Ishikawa (cell line): ENCODE measurements around the gene FEM1B.

ENCODE experiments used
- CEBPB ChIP-seq: IDR thresholded peaks from 2 replicates; pipeline ENCODE4 v1.6.1; 2012
- CREB1 ChIP-seq: IDR thresholded peaks from 2 replicates; pipeline ENCODE4 v1.6.1; 2012; ENCODE audit warnings: low read depth
- EGR1 ChIP-seq: IDR thresholded peaks from 2 replicates; pipeline ENCODE4 v1.6.1; 2012
- EP300 ChIP-seq: IDR thresholded peaks from 2 replicates; pipeline ENCODE4 v1.6.1; 2012; ENCODE audit warnings: borderline replicate concordance
- FOXM1 ChIP-seq: IDR thresholded peaks from 2 replicates; pipeline ENCODE4 v1.6.1; 2012; ENCODE audit warnings: low read depth, borderline replicate concordance
- MAX ChIP-seq: IDR thresholded peaks from 2 replicates; pipeline ENCODE4 v1.6.1; 2012
- NFIC ChIP-seq: IDR thresholded peaks from 2 replicates; pipeline ENCODE4 v1.6.1; 2012
- RAD21 ChIP-seq: IDR thresholded peaks from 2 replicates; pipeline ENCODE4 v1.6.1; 2012; ENCODE audit warnings: low read depth
- REST ChIP-seq: IDR thresholded peaks from 2 replicates; pipeline ENCODE4 v1.6.1; 2012; ENCODE audit warnings: low read depth, mild to moderate bottlenecking
- TAF1 ChIP-seq: IDR thresholded peaks from 2 replicates; pipeline ENCODE4 v1.6.1; 2012; ENCODE audit warnings: low read depth, mild to moderate bottlenecking
- TCF12 ChIP-seq: IDR thresholded peaks from 2 replicates; pipeline ENCODE4 v1.6.1; 2012; ENCODE audit warnings: low read depth
- TEAD4 ChIP-seq: IDR thresholded peaks from 2 replicates; pipeline ENCODE4 v1.6.1; 2012
- USF1 ChIP-seq: IDR thresholded peaks from 2 replicates; pipeline ENCODE4 v1.6.1; 2012
- YY1 ChIP-seq: IDR thresholded peaks from 2 replicates; pipeline ENCODE4 v1.6.1; 2012; ENCODE audit warnings: low read depth
- ZBTB7A ChIP-seq: IDR thresholded peaks from 2 replicates; pipeline ENCODE4 v1.6.1; 2012; ENCODE audit warnings: low read depth

The FEM1B gene

GRCh38 chr15:68283401-68283800 is 5.9 kb downstream of the FEM1B start:
- no peak for TF ChIP-seq ZBTB7A
- no peak for TF ChIP-seq TAF1
- no peak for TF ChIP-seq CREB1
- TF ChIP-seq MAX: no peak
- no peak for TF ChIP-seq TCF12
- TF ChIP-seq CEBPB: no peak
- TF ChIP-seq USF1: no peak
- TF ChIP-seq RAD21: no peak
- no peak for TF ChIP-seq TEAD4
- TF ChIP-seq YY1: no peak
- no peak for TF ChIP-seq FOXM1
- no peak for TF ChIP-seq NFIC
- TF ChIP-seq EP300: no peak
- TF ChIP-seq REST: no peak
- TF ChIP-seq EGR1: no peak

- TF ChIP-seq TAF1: no peak
- no peak for TF ChIP-seq YY1
- TF ChIP-seq CREB1: no peak
- TF ChIP-seq NFIC: no peak
- TF ChIP-seq FOXM1: no peak
- TF ChIP-seq RAD21: no peak
- no peak for TF ChIP-seq EGR1
- no peak for TF ChIP-seq REST
- no peak for TF ChIP-seq CEBPB
- TF ChIP-seq TEAD4: no peak
- TF ChIP-seq USF1: no peak
Observed at GRCh38 chr15:68284616-68285258, 7.2 kb downstream of the FEM1B start.

DNA sequence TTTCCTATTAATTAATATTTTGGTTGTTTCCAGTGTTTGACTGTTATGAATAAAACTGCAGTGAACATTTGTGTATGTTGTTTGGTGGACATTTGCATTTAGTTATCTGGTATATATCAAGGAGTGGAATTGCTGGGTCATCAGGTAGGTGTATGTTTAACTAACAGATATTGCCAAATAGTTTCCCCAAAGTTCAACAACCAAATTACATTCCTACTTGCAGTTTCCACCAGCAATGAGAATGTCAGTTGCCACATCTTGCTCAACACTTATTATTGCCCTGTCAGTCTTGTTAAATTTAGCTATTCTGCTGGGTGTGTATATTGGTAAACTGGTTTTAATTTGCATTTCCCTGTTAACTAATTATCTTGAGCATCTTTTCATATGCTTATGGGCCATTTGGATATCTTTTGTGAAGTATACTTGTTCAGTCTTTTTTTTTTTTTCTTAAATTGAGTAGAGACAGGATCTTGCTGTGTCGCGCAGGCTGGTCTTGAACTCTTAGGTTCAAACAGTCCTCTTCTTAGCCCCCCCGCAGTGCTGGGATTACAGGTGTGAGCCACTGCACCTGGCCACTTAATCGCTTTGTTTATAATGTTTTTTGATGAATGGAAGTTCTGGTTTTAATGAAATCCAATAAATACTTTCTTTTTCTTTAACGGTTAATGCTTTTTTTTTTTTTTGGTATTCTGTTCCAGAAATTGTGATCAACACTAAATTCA is 7.9 kb downstream of the FEM1B start:
- TF ChIP-seq CEBPB: no peak
- TF ChIP-seq NFIC: no peak
- no peak for TF ChIP-seq YY1
- no peak for TF ChIP-seq REST
- TF ChIP-seq TCF12: no peak
- no peak for TF ChIP-seq FOXM1
- no peak for TF ChIP-seq EP300
- no peak for TF ChIP-seq TAF1
- TF ChIP-seq RAD21: no peak
- no peak for TF ChIP-seq EGR1
- no peak for TF ChIP-seq ZBTB7A
- no peak for TF ChIP-seq USF1
- no peak for TF ChIP-seq MAX
- TF ChIP-seq CREB1: no peak
- no peak for TF ChIP-seq TEAD4
